HL-60/S4 (cell line): ENCODE results near the gene DUSP10.

ENCODE experiments used
- in situ Hi-C: fragments of 300-500 bp; cut with MboI; formaldehyde crosslinking; loops from 2 replicates; pipeline ENCODE4 v1.14.3; 2022; ENCODE audit warnings: low sequenced_read_pairs

The DUSP10 gene

DNA sequence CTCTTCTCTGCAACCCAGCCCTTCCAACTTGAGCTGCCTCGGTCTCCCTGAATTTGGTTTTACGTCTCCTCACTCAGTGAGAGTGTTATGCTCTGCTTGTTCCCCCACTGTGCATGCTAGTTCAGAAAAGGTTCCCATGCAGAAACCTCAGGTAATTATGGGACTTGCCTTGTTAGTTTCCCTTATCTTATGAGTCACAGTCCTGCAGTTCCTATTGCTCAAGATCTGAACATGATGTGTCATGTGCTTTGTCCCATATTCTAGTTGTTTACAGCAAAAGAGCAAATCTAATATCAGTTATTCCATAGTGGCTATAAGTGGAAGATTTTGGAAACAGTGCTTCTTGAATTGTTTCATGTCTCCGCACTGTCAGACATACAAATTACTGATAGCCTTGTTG is 74.4 kb downstream of the DUSP10 start:
- in situ Hi-C loops: no loop called here

DNA sequence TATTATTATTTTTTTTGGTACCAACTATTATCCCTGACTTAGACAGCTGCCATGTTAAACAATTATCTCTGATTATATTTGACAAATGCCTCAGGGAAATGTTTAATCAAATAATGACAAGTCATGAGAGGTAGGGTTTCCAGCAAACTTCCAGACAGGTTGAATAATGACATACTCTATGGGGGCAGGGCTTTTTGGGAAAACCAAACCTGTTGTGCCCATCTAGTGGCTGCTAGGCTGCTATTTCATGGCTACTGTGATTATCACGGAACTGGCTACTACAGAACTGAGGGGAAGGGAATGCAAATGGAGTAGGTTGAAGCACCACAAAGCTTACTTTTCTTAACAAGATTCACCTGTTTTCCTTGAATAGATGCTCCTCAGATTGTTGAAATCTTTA is 77.6 kb downstream of the DUSP10 start:
- in situ Hi-C loops: no loop called here

DNA sequence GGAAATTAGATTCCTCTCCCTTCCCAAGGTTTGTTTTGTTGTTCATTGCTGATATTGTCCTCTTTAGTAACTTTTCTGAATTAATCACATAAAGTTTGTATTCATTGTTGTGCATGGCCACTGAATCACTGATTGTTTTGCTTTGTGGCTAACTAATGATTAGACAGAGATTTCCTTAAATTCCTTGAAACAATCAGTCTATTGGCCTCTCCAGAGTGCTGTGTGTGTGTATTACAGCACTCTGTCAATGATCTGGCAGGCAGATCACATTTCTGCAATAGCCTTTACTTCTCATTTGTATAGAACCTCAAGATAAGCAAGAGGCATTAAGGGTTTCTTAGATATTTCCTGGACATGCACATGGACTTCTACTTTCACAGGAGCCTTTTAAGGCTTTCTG is 78.6 kb downstream of the DUSP10 start:
- in situ Hi-C loops: no loop called here

DNA sequence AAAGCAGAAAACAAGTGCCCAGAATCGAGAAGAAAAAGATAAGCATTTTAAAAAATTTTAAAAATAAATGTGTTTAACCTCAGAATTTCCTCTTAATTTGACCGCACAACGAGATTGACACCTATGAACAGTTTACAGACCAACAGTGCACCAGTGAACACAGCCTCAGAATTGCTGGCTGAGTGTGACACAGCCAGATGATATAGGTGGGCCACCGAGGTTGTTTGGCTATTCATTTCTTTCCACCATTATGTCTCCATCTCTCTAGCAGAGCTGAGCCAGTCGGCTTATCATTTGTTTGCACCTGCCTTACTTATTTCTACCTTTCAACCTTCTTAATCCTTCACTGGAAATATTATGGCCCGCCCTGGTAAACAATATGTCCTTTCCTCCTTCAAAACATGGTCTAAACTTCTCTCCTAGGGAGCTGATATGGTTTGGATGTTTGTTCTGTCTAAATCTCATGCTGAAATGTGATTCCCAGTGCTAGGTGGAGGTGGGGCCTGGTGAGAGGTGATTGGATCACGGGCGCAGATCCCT is 86.1 kb downstream of the DUSP10 start:
- in situ Hi-C loops: no loop called here
